GM18498 (cell line): ENCODE results near the gene THBS1.

Experiments
- ATAC-seq: cut with Tn5 transposase; IDR thresholded peaks from one replicate; pipeline ENCODE4 v1.9.1; 2021; ENCODE audit warnings: mild to moderate bottlenecking, moderate library complexity; ENCODE audit not compliant: unreplicated experiment

Gene THBS1

DNA sequence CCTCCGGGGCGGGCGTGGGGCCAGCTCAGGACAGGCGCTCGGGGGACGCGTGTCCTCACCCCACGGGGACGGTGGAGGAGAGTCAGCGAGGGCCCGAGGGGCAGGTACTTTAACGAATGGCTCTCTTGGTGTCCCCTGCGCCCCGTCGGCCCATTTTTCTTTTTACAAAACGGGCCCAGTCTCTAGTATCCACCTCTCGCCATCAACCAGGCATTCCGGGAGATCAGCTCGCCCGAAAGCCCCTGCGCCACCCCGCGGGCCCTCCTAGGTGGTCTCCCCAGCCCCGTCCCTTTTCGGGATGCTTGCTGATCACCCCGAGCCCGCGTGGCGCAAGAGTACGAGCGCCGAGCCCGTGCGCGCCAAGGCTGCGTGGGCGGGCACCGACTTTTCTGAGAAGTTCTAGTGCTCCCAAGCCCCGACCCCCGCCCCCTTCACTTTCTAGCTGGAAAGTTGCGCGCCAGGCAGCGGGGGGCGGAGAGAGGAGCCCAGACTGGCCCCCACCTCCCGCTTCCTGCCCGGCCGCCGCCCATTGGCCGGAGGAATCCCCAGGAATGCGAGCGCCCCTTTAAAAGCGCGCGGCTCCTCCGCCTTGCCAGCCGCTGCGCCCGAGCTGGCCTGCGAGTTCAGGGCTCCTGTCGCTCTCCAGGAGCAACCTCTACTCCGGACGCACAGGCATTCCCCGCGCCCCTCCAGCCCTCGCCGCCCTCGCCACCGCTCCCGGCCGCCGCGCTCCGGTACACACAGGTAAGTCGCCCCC is at the start of gene THBS1:
Gene THBS1, plus strand, starts transcription at position 595 of the 757 bp plus-strand sequence. CDS start 779 bp downstream, outside the sequence.
- ATAC-seq, result peak; percentile 14

DNA sequence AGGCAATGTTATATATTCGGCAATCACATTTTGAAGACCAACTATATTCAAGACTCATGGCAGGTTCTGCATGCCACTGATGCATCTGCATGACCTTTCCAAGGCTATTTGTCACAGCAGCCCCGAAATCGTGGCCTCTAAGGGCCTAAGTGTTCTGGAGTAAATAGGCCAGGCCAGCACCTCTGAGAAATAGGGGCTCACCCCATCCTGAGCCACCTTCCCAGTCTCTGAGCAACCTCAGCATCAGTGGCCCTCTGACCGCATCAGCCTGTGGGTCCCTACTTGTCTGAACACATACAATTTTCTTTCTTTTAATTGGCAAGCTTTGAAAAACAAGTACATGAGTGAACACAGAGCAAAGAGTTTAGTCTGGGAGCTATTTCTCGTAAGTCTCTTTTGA is 45.9 kb upstream of the THBS1 start:
- ATAC-seq, result no peak

- ATAC-seq, result no peak
These were observed 45.4 kb upstream of the THBS1 start for GRCh38 chr15:39535466-39535865.

GRCh38 chr15:39538936-39539335 is 41.9 kb upstream of the THBS1 start:
- ATAC-seq, result no peak

DNA sequence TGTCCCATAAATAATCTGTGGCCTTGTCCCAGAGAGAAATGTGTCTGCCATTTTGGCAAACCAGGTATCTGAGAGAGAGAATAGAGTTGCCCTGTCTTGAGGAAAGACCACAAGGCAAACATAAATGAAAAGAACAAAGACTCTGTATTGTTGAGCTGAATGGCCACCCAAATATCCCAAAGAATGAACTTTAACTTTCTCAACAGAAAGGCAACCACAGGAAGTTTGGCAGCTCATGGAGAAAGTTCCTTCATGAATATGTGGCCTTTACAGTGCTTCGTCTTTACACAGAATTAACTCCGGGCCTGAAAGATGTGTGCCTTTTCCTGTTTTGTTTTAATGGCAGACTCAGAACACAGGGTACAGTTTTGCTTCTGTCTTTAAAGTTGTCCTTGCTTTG is 41.4 kb upstream of the THBS1 start:
- no peak for ATAC-seq

- no peak for ATAC-seq
These were observed 40.8 kb upstream of the THBS1 start for GRCh38 chr15:39539973-39540558.

DNA sequence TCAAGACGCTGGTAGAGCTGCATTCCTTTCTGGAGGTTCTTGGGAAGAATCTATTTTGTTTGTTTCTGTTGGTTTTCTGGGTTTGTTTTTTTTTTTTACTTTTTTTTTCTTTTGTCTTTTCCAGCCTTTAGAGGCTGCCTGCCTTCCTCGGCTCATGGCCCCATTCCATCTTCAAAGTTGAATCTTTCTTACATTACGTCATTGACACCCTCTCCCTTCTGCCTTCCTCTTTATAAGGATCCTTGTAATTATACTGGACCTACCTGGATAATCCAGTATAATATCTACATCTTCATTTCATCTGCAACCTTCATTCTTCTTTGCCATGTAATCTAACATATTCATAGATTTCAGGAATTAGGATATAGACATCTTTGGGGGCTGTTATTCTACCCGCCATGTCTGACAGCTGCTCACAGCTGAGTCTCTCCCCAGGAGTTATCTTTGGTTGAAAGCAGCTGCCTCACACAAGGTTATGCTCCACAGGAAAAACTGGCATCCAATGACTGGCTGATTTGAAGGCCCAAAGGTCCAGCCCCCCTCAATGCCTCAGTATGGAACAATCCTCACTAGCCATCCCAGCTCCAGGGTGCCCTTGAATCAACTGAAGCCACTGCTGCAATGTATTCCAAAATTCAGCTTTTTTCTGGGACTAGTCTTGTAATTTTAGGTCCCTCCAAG is 38.4 kb upstream of the THBS1 start:
- no peak for ATAC-seq

GRCh38 chr15:39543651-39544050 is 37.2 kb upstream of the THBS1 start:
- no peak for ATAC-seq

GRCh38 chr15:39546842-39547241 is 34.0 kb upstream of the THBS1 start:
- no peak for ATAC-seq

- ATAC-seq, result no peak
These were observed 32.3 kb upstream of the THBS1 start for GRCh38 chr15:39548561-39548960.

- no peak for ATAC-seq
These were observed 31.0 kb upstream of the THBS1 start for GRCh38 chr15:39549912-39550311.

GRCh38 chr15:39551476-39551875 is 29.4 kb upstream of the THBS1 start:
- no peak for ATAC-seq

- ATAC-seq, result no peak
These were observed 28.3 kb upstream of the THBS1 start for GRCh38 chr15:39552556-39552955.

- ATAC-seq, result no peak
These were observed 26.8 kb upstream of the THBS1 start for GRCh38 chr15:39553947-39554693.

DNA sequence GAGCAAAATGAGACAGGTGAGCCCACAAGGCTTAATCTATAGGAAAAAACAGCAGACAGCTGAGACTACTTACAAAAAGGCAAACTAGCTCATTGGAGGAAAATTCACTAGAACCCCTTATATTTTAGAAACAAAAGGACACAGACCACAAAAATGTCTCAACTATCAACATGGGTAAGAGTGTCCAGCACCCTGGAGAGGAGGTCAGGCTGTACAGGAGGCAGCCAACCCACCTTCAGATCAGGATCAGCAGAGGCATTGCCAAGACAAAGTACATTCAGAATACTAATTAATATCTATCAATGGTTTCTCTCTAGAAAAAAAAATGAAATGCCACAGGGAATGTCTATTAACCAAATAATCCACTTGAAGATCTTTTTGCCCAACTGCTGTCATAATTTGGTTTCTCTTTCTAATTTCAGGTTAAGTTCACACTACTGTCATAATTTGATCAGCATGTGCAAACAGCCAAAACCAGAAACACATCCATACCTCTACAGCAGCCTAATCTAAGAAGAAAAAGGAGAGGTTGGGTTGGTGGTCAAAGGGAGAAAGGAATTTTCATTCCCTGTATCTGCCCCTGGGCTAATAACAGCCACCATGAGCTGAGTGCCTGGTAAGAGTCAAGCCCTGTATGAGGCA is 26.0 kb upstream of the THBS1 start:
- peak; percentile 42 for ATAC-seq

GRCh38 chr15:39555885-39556284 is 25.0 kb upstream of the THBS1 start:
- ATAC-seq, result no peak

GRCh38 chr15:39556461-39556860 is 24.4 kb upstream of the THBS1 start:
- ATAC-seq, result no peak

- no peak for ATAC-seq
These were observed 22.5 kb upstream of the THBS1 start for GRCh38 chr15:39558421-39558820.

DNA sequence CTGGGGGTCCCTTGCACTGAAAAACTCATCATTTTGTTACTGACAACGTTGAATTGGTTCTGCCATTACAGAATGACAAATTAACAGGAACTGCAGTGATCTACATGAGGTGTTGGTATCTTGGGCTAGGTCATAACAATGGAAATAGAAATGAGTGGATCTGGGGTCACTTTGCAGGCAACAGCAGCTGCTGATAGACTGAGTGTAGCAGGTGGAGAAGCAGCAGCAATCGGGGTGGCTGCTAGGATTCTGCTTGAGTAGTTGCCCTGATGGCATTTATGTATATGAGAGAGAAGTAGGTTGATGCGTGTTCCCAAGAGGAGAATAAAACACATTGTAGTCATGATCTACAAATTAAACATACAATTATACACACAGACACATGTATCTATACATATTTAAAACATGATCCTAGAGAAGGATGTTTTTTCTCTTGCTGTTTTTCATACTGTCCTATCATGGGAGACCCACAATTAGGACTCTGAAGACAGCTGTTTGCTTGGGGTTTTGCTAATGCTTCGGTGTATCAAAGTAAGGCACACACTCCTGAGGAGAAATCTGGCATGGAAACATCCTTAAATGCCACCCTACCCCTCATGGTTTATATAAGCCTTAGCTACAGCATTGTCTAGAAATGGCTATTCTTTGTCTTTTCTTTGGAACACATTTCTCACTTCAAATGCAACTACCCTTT is 15.8 kb upstream of the THBS1 start:
- no peak for ATAC-seq

GRCh38 chr15:39565851-39566250 is 15.0 kb upstream of the THBS1 start:
- ATAC-seq, result no peak
